Small intestine (tissue), 7 donors: ENCODE data around the gene PBRM1. TPM values are rescaled to one million over a fixed set of nuclear protein-coding genes. Genes with fewer than 3 reads are reported as not detected.
"Not testable (repeated sequence)": the region's sequence is repeated elsewhere in the genome, so short reads cannot be mapped to it uniquely, and the experiment has no call there.

Experiments
- DNase-seq, 2 donors: peaks; one replicate each; pipeline versions ENCODE4 v3.0.0 to v3.0.0-alpha.2; 2013
- FAIRE-seq: peaks from 2 replicates; lab custom pipeline; 2012; peaks lifted over from hg19 to GRCh38; lab: Jason Lieb, UNC
- H3K27ac ChIP-seq, 3 donors: one replicate each; pipeline ENCODE4 v1.5.1; 2013; ENCODE audit warnings: low read length in 2 of 3, mild to moderate bottlenecking in 2 of 3, control low read depth in 1 of 3, inconsistent platforms in 1 of 3, low read depth in 1 of 3, moderate library complexity in 1 of 3
- H3K27me3 ChIP-seq, 3 donors: one replicate each; pipeline ENCODE4 v1.6.1; 2013; ENCODE audit warnings: low read length in 3 of 3, inconsistent platforms in 1 of 3; ENCODE audit not compliant: control insufficient read depth in 3 of 3, insufficient read depth in 3 of 3
- H3K36me3 ChIP-seq, 3 donors: one replicate each; pipeline ENCODE4 v1.6.1; 2013; ENCODE audit warnings: low read length in 3 of 3, inconsistent platforms in 1 of 3, low read depth in 1 of 3, mild to moderate bottlenecking in 1 of 3, moderate library complexity in 1 of 3; ENCODE audit not compliant: control insufficient read depth in 3 of 3, insufficient read depth in 2 of 3
- H3K4me1 ChIP-seq, 3 donors: one replicate each; pipeline ENCODE4 v1.6.1; 2013; ENCODE audit warnings: low read length in 2 of 3, inconsistent platforms in 1 of 3, low read depth in 1 of 3, mild to moderate bottlenecking in 1 of 3, moderate library complexity in 1 of 3; ENCODE audit not compliant: control insufficient read depth in 3 of 3, insufficient read depth in 2 of 3
- H3K4me3 ChIP-seq, 3 donors: one replicate each; pipeline ENCODE4 v1.5.1; 2013; ENCODE audit warnings: low read length in 3 of 3, control low read depth in 1 of 3, inconsistent platforms in 1 of 3, low read depth in 1 of 3, mild to moderate bottlenecking in 1 of 3, moderate library complexity in 1 of 3
- H3K9me3 ChIP-seq, 2 donors: one replicate each; pipeline ENCODE4 v1.6.1; 2013; ENCODE audit warnings: low read depth in 1 of 2, low read length in 1 of 2; ENCODE audit not compliant: control insufficient read depth in 2 of 2, insufficient read depth in 1 of 2
- WGBS, 3 donors: extraction: QIAGEN DNeasy Blood & Tissue Kit; methylation state at CpG; one replicate each; pipeline ENCODE4 v1.1.7; 2013; 5-methylcytosine and 5-hydroxymethylcytosine counted together
- polyA plus RNA-seq, 4 donors: library from polyadenylated mRNA; stranded (reverse) in 3 of 4; unstranded in 1 of 4; fragments of 200-250 nt in 3 of 4; fragments of 120-200 nt in 1 of 4; gene quantifications; one replicate each; pipeline versions ENCODE4 v1.2.1 to v1.2.3, GENCODE V29; 2013
- donor health status: healthy with polysubstance abuse.
- donor health status: control.
- donor health status: control.
- donor health status: Bipolar disorder and iron deficiency.
- donor health status: healthy.

Gene PBRM1
- polyA plus RNA-seq, 4 donors = 6.7 to 36.2 (median 12.3) TPM

GRCh38 chr3:52527039-52527731, 158.5 kb downstream of the PBRM1 start:
- Histone ChIP-seq H3K27me3 (no peaks in the 10 kb centered on the region), H3K36me3 (peaks cover 0 to 76% (median 2%) of the 10 kb centered on the region in 3 donors), H3K27ac (no peak overlapping the region), H3K4me3 (no peak overlapping the region), H3K4me1 (peaks cover 0 to 2% (median 0%) of the 10 kb centered on the region in 3 donors), H3K9me3 (no peaks in the 10 kb centered on the region)
- WGBS, 3 donors = 94 to 95% (median 94%) methylated on average over 14 of the region's 14 CpGs
- FAIRE-seq (no peak), DNase-seq (no peak)

- 95 to 96% (median 95%) methylated on average over 5 of the region's 5 CpGs for WGBS, 3 donors
- H3K36me3 ChIP-seq = peaks cover 0 to 77% (median 2%) of the 10 kb centered on the region in 3 donors
- H3K27me3 ChIP-seq, H3K4me3 ChIP-seq, H3K27ac ChIP-seq, H3K4me1 ChIP-seq, H3K9me3 ChIP-seq, DNase-seq, FAIRE-seq: not testable (repeated sequence)
Measured at GRCh38 chr3:52526671-52527038, 159.1 kb downstream of the PBRM1 start.

- Histone ChIP-seq H3K27me3 (no peaks in the 10 kb centered on the region), H3K4me1 (no peaks in the 10 kb centered on the region)
- no peak for FAIRE-seq
Measured at GRCh38 chr3:52525680-52526561, 159.8 kb downstream of the PBRM1 start.

DNA sequence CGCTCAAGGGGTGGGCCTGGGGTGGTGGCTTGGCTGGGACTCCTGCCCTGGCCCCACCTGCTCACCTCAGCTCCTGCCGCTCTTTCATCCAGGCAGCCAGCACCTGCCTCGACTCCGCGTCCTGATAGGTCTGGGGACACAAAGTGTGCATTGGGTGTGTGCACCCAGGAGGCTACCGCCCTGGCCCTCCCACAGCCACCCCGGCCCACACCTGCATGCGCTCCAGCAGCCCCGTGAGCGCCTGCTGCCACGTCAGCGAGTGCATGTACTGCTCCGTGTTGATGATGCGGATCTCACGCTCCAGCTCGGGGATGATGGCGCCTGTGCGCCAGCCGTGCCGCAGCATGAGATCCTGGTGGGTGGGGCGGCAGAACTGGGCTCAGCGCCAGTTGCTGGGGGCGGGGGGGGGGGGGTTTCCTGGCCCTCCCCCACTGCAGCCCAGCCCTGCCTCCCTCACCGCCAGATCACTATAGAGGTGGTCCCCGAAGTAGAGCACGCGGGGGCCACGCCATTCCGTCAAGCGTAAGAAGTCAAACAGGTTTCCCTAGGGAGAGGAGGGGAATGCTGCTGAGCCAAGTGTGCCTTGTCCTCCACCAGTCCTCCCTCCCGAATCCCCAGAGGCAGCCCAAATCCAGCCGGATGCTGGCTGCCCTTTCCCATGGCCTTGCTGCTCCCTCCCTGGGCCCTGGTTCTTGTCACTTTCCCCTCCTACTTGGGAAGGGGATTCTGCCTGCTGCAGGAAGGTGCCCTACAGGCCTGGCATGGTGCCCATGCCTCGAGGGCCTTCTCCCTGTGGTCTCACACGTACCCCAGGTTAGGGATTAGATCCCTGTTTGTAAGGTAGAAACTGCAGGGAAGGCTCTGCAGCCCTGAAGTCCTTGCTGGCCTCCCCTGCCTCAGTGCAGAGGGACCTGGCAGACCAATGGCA, 160.7 kb downstream of the PBRM1 start:
- Histone ChIP-seq H3K36me3 (peaks cover 0 to 70% (median 2%) of the 10 kb centered on the region in 3 donors), H3K4me3 (no peak overlapping the region), H3K9me3 (no peaks in the 10 kb centered on the region), H3K4me1 (no peaks in the 10 kb centered on the region), H3K27ac (peak overlapping the region in 1 of 3 donors; percentile 18), H3K27me3 (no peaks in the 10 kb centered on the region)
- DNase-seq = no peak
- FAIRE-seq = no peak
- WGBS, 3 donors = 78 to 87% (median 78%) methylated on average over 31 to 34 of the region's 34 CpGs

More at GRCh38 chr3:52525680-52526561, 159.8 kb downstream of the PBRM1 start:
- Histone ChIP-seq H3K36me3 (peaks cover 0 to 76% (median 2%) of the 10 kb centered on the region in 3 donors), H3K9me3 (no peaks in the 10 kb centered on the region), H3K4me3 (no peak overlapping the region), H3K27ac (peak overlapping the region in 1 of 3 donors; percentile 18)
- WGBS, 3 donors = 84 to 87% (median 85%) methylated on average over 9 of the region's 9 CpGs
- DNase-seq = no peak

DNA sequence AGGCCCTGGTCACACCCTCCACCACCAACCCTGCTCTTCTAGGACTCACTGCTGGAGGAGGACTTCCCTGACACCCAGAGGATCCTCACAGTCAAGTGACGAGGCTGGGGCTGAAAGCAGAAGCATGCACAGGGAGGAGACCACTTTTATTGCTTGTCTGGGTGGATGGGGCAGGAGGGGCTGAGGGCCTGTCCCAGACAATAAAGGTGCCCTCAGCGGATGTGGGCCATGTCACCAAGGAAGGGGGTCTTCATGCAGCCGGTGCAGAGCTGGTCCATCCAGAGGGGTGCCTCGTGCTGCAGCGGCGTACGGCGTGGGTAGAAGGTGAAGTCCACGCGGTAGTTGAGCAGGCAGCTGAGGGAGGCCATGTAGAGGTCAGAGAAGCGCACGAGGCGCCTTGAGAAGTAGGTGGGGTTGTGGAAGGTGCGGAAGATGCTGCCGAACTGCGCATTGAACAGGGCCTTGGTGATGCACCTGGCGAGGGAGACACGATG, 161.4 kb downstream of the PBRM1 start:
- Histone ChIP-seq H3K27ac (no peak overlapping the region), H3K4me3 (no peak overlapping the region), H3K9me3 (no peaks in the 10 kb centered on the region), H3K27me3 (no peaks in the 10 kb centered on the region), H3K36me3 (peaks cover 0 to 67% (median 2%) of the 10 kb centered on the region in 3 donors), H3K4me1 (no peaks in the 10 kb centered on the region)
- DNase-seq (no peak), FAIRE-seq (no peak)
- 93 to 94% (median 93%) methylated on average over 18 of the region's 18 CpGs for WGBS, 3 donors

DNA sequence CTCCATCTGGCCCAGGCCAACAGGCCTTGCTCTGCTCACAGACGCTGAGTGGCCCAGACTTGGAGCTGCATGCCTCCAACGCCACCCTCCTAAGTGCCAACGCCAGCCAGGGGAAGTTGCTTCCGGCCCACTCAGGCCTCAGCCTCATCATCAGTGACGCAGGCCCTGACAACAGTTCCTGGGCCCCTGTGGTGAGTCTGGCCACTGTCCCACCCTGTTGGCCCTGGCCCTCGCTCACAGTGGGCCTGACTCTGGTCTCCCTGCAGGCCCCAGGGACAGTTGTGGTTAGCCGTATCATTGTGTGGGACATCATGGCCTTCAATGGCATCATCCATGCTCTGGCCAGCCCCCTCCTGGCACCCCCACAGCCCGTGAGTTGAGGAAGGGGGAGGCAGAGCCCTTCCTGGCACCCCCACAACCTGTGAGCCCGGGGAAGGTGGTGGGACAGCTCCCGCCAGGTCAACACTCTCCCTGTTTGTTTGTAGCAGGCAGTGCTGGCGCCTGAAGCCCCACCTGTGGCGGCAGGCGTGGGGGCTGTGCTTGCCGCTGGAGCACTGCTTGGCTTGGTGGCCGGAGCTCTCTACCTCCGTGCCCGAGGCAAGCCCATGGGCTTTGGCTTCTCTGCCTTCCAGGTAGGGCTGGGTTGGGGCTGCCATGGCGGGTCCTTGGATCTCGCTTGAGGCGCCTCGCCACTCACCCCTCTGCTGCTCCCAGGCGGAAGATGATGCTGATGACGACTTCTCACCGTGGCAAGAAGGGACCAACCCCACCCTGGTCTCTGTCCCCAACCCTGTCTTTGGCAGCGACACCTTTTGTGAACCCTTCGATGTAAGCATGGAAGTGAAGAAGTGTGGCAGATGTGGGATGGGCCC, 162.1 kb downstream of the PBRM1 start:
- H3K4me1 ChIP-seq = peaks cover 0 to under 1% (median 0%) of the 10 kb centered on the region in 3 donors
- no peaks in the 10 kb centered on the region for H3K9me3 ChIP-seq
- no peak for FAIRE-seq
- peaks cover 0 to 61% (median under 1%) of the 10 kb centered on the region in 3 donors for H3K36me3 ChIP-seq
- WGBS, 3 donors = 93 to 97% (median 93%) methylated on average over 26 of the region's 26 CpGs
- no peaks in the 10 kb centered on the region for H3K27me3 ChIP-seq
- no peak overlapping the region for H3K27ac ChIP-seq
- H3K4me3 ChIP-seq = no peak overlapping the region
- no peak for DNase-seq

DNA sequence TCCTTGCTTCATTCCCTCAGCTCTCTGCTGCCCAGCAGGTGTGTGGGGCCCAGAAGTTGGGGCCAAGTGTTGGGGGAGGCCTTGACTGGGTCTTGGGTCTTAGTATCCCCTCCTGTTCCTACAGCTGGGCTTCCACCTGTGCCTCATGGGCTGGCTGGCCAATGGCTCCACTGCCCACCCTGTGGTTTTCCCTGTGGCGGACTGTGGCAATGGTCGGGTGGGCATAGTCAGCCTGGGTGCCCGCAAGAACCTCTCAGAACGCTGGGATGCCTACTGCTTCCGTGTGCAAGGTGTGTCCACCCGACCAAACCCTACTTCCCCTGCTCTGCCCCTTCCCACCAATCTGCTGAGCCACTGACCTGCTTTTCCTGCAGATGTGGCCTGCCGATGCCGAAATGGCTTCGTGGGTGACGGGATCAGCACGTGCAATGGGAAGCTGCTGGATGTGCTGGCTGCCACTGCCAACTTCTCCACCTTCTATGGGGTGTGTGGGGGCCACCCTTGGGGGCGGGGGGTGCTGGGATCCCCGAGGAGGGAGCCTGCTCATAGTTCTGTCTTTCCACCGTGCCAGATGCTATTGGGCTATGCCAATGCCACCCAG, 163.0 kb downstream of the PBRM1 start:
- Histone ChIP-seq H3K9me3 (no peaks in the 10 kb centered on the region), H3K4me3 (no peak overlapping the region), H3K27me3 (no peaks in the 10 kb centered on the region), H3K4me1 (peaks cover 0 to 6% (median 0%) of the 10 kb centered on the region in 3 donors), H3K27ac (no peak overlapping the region), H3K36me3 (peaks cover 0 to 56% (median 0%) of the 10 kb centered on the region in 3 donors)
- WGBS, 3 donors = 84 to 91% (median 90%) methylated on average over 14 of the region's 14 CpGs
- FAIRE-seq (no peak), DNase-seq (no peak)
